ENCODE data around the gene GPR156.

GRCh38 chr3:120289636-120290035 lies 4.6 kb upstream of the GPR156 start:
- TF ChIP-seq POLR2A (IDR thresholded peaks at IDR 0.05): no peak
- no peak for TF ChIP-seq CTCF (IDR thresholded peaks at IDR 0.05)

Measured in lower leg skin (tissue), 3 donors.